H9 (cell line): ENCODE results near the gene MBTD1. TPM values are rescaled to one million over a fixed set of nuclear protein-coding genes. Genes with fewer than 3 reads are reported as not detected.

Experiments
- DNase-seq: peaks from one replicate; pipeline ENCODE4 v3.0.0-alpha.2; 2017
- H2AFZ ChIP-seq: one replicate; pipeline ENCODE4 v1.6.1; 2013; ENCODE audit warnings: mild to moderate bottlenecking, low read length, control low read depth, moderate library complexity
- H2AK5ac ChIP-seq: 2 replicates; pipeline ENCODE4 v1.6.1; 2013; ENCODE audit warnings: low read length, control low read depth, mixed read lengths; ENCODE audit not compliant: insufficient read length
- H2BK120ac ChIP-seq: one replicate; pipeline ENCODE4 v1.6.1; 2013; ENCODE audit warnings: low read depth, mild to moderate bottlenecking, low read length, control low read depth, inconsistent platforms; ENCODE audit not compliant: poor library complexity, severe bottlenecking
- H2BK12ac ChIP-seq: 2 replicates; pipeline ENCODE4 v1.6.1; 2013; ENCODE audit warnings: low read length, control low read depth, mixed read lengths, low read depth; ENCODE audit not compliant: insufficient read length
- H2BK15ac ChIP-seq: 2 replicates; pipeline ENCODE4 v1.6.1; 2013; ENCODE audit warnings: low read depth, low read length, control low read depth
- H2BK20ac ChIP-seq: one replicate; pipeline ENCODE4 v1.6.1; 2013; ENCODE audit warnings: low read depth, mild to moderate bottlenecking, low read length, control low read depth, inconsistent platforms; ENCODE audit not compliant: poor library complexity, severe bottlenecking
- H2BK5ac ChIP-seq: 2 replicates; pipeline ENCODE4 v1.6.1; 2013; ENCODE audit warnings: low read length, control low read depth, mixed read lengths; ENCODE audit not compliant: insufficient read length
- H3K14ac ChIP-seq: 2 replicates; pipeline ENCODE4 v1.6.1; 2013; ENCODE audit warnings: low read length, control low read depth; ENCODE audit not compliant: insufficient read depth
- H3K18ac ChIP-seq: 2 replicates; pipeline ENCODE4 v1.6.1; 2013; ENCODE audit warnings: low read depth, mild to moderate bottlenecking, mixed read lengths, low read length, control low read depth; ENCODE audit not compliant: insufficient read length
- H3K23ac ChIP-seq: 2 replicates; pipeline ENCODE4 v1.6.1; 2013; ENCODE audit warnings: low read length, control low read depth, mixed read lengths, low read depth; ENCODE audit not compliant: insufficient read length
- H3K23me2 ChIP-seq: 2 replicates; pipeline ENCODE4 v1.6.1; 2013; ENCODE audit warnings: low read depth, mild to moderate bottlenecking, mixed read lengths, low read length, control low read depth; ENCODE audit not compliant: insufficient read length, poor library complexity, severe bottlenecking
- H3K27ac ChIP-seq: 2 replicates; pipeline ENCODE4 v1.5.1; 2013; ENCODE audit warnings: low read length, control low read depth, mixed read lengths, low read depth; ENCODE audit not compliant: insufficient read length
- H3K27me3 ChIP-seq: 2 replicates; pipeline ENCODE4 v1.6.1; 2013; ENCODE audit warnings: low read length, control low read depth, inconsistent platforms; ENCODE audit not compliant: insufficient read depth
- H3K4ac ChIP-seq: 2 replicates; pipeline ENCODE4 v1.6.1; 2013; ENCODE audit warnings: low read depth, mild to moderate bottlenecking, control low read depth, inconsistent platforms, low read length, moderate library complexity
- H3K4me1 ChIP-seq: 2 replicates; pipeline ENCODE4 v1.6.1; 2013; ENCODE audit warnings: low read length, control low read depth, inconsistent platforms; ENCODE audit not compliant: insufficient read depth
- H3K4me2 ChIP-seq: 2 replicates; pipeline ENCODE4 v1.6.1; 2013; ENCODE audit warnings: low read length, control low read depth, mixed read lengths; ENCODE audit not compliant: insufficient read length, insufficient read depth
- H3K56ac ChIP-seq: 2 replicates; pipeline ENCODE4 v1.6.1; 2013; ENCODE audit warnings: low read depth, mild to moderate bottlenecking, mixed read lengths, low read length, control low read depth; ENCODE audit not compliant: insufficient read length
- H3K79me1 ChIP-seq: 2 replicates; pipeline ENCODE4 v1.6.1; 2013; ENCODE audit warnings: low read depth, mild to moderate bottlenecking, moderate library complexity, low read length, control low read depth, inconsistent platforms; ENCODE audit not compliant: insufficient read depth, poor library complexity, severe bottlenecking
- H3K79me2 ChIP-seq: 2 replicates; pipeline ENCODE4 v1.6.1; 2013; ENCODE audit warnings: low read length, control low read depth, inconsistent platforms; ENCODE audit not compliant: insufficient read depth
- H3K9ac ChIP-seq: 2 replicates; pipeline ENCODE4 v1.6.1; 2013; ENCODE audit warnings: low read length, control low read depth, mixed read lengths; ENCODE audit not compliant: insufficient read length; ENCODE audit errors: extremely low read depth
- H3K9me3 ChIP-seq: one replicate; pipeline ENCODE4 v1.6.1; 2013; ENCODE audit warnings: low read depth, low read length, inconsistent platforms; ENCODE audit not compliant: control insufficient read depth
- H3T11ph ChIP-seq: one replicate; pipeline ENCODE4 v1.6.1; 2013; ENCODE audit warnings: mild to moderate bottlenecking, low read length, control low read depth, inconsistent platforms
- H4K20me1 ChIP-seq: one replicate; pipeline ENCODE4 v1.6.1; 2013; ENCODE audit not compliant: control insufficient read depth, insufficient read length, insufficient read depth
- H4K5ac ChIP-seq: 2 replicates; pipeline ENCODE4 v1.6.1; 2013; ENCODE audit warnings: low read depth, mild to moderate bottlenecking, mixed read lengths, low read length, control low read depth; ENCODE audit not compliant: insufficient read length
- H4K8ac ChIP-seq: replicated peaks from 2 replicates; pipeline ENCODE4 v1.6.1; 2013; ENCODE audit warnings: low read length, control low read depth, mixed read lengths, low read depth; ENCODE audit not compliant: insufficient read length
- H4K91ac ChIP-seq: 2 replicates; pipeline ENCODE4 v1.6.1; 2013; ENCODE audit warnings: low read depth, mild to moderate bottlenecking, moderate library complexity, mixed read lengths, low read length, control low read depth; ENCODE audit not compliant: insufficient read length
- H3K27ac Mint-ChIP-seq, 3 experiments: 2 replicates in 2 of 3; 3 replicates in 1 of 3; pipeline ENCODE4 v1.8.0; 2020 to 2021; ENCODE audit warnings: mixed read lengths in 3 of 3, mild to moderate bottlenecking in 1 of 3, moderate library complexity in 1 of 3
- H3K27me3 Mint-ChIP-seq: 2 replicates; pipeline ENCODE4 v1.8.0; 2021; ENCODE audit warnings: low read depth, mild to moderate bottlenecking, moderate library complexity, mixed read lengths
- H3K36me3 Mint-ChIP-seq, 3 experiments: 2 replicates in 2 of 3; 3 replicates in 1 of 3; pipeline ENCODE4 v1.8.0; 2020 to 2021; ENCODE audit warnings: low read depth in 3 of 3, mixed read lengths in 3 of 3; ENCODE audit not compliant: insufficient read depth in 1 of 3
- H3K4me1 Mint-ChIP-seq, 2 experiments: 2 replicates each; pipeline ENCODE4 v1.8.0; 2020; ENCODE audit warnings: mixed read lengths in 2 of 2
- H3K4me3 Mint-ChIP-seq, 2 experiments: 2 replicates in 1 of 2; 3 replicates in 1 of 2; pipeline ENCODE4 v1.8.0; 2020 to 2021; ENCODE audit warnings: mild to moderate bottlenecking in 2 of 2, mixed read lengths in 2 of 2, moderate library complexity in 1 of 2
- H3K9me3 Mint-ChIP-seq, 2 experiments: 2 replicates in 1 of 2; 3 replicates in 1 of 2; pipeline ENCODE4 v1.8.0; 2020; ENCODE audit warnings: mild to moderate bottlenecking in 2 of 2, mixed read lengths in 2 of 2, moderate library complexity in 1 of 2
- total RNA-seq: library from RNA; stranded (reverse); gene quantifications from 2 replicates; pipeline ENCODE4 v1.2.1, GENCODE V29; 2021
- TF ChIP-seq, protein P1 (sequence below): fragments of 200-600 bp; sonication (generic); conservative IDR thresholded peaks from 3 replicates; pipeline ENCODE4 v1.8.0; 2021; ENCODE audit warnings: antibody characterized with exemption, mild to moderate bottlenecking

Gene MBTD1
- total RNA-seq, 1 experiment from 2014 or later, result 49.6 TPM

DNA sequence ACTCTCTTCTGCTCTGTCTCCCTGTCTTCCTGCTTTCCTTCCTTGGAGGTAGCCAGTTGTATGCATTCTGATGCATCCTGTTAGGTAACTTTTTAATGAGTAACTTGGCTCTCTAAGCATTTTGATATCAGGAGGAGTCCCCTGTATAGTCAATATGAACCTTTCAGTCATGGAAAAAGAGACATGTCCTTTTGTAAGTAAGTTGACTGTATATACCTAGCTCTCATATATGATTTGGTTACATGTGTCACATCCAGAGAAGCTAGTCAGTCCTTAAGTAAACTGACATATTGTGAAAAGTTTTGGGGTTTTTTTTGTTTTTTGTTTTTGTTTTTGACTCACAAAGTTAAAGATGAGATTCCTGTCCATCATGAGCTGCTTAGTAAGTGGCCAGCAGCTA lies 19.3 kb upstream of the MBTD1 start:
- Histone ChIP-seq H3K14ac (no peak overlapping the region), H3K79me2 (no peaks in the 10 kb centered on the region), H2AFZ (no peak overlapping the region), H3K4me2 (no peak overlapping the region), H3K27ac (no peak overlapping the region), H3K27me3 (no peaks in the 10 kb centered on the region), H4K5ac (no peak overlapping the region), H3T11ph (no peak overlapping the region), H3K79me1 (no peaks in the 10 kb centered on the region), H2AK5ac (no peak overlapping the region), H4K91ac (no peak overlapping the region), H3K56ac (no peak overlapping the region), H2BK15ac (no peak overlapping the region), H3K4me1 (no peaks in the 10 kb centered on the region), H3K23me2 (no peaks in the 10 kb centered on the region), H3K9me3 (no peaks in the 10 kb centered on the region), H3K4ac (no peak overlapping the region), H2BK5ac (no peak overlapping the region), H3K18ac (no peak overlapping the region), H3K9ac (no peak overlapping the region), H4K20me1 (no peaks in the 10 kb centered on the region), H3K23ac (no peak overlapping the region), H2BK12ac (no peak overlapping the region), H2BK120ac (no peak overlapping the region), H2BK20ac (no peak overlapping the region), H4K8ac (no peak overlapping the region)
- no peak overlapping the region for H3K4me3 Mint-ChIP-seq
- peaks cover 32 to 87% (median 70%) of the 10 kb centered on the region in 3 experiments; a peak in 6 of 7 replicates for H3K36me3 Mint-ChIP-seq
- no peaks in the 10 kb centered on the region for H3K9me3 Mint-ChIP-seq
- TF ChIP-seq, protein P1, sequence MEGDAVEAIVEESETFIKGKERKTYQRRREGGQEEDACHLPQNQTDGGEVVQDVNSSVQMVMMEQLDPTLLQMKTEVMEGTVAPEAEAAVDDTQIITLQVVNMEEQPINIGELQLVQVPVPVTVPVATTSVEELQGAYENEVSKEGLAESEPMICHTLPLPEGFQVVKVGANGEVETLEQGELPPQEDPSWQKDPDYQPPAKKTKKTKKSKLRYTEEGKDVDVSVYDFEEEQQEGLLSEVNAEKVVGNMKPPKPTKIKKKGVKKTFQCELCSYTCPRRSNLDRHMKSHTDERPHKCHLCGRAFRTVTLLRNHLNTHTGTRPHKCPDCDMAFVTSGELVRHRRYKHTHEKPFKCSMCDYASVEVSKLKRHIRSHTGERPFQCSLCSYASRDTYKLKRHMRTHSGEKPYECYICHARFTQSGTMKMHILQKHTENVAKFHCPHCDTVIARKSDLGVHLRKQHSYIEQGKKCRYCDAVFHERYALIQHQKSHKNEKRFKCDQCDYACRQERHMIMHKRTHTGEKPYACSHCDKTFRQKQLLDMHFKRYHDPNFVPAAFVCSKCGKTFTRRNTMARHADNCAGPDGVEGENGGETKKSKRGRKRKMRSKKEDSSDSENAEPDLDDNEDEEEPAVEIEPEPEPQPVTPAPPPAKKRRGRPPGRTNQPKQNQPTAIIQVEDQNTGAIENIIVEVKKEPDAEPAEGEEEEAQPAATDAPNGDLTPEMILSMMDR, result no peak
- no peak overlapping the region for H3K27ac Mint-ChIP-seq
- no peaks in the 10 kb centered on the region for H3K4me1 Mint-ChIP-seq
- no peak for DNase-seq
- H3K27me3 Mint-ChIP-seq, result no peaks in the 10 kb centered on the region
